ENCODE results near the gene SH3BP4. TPM values are rescaled to one million over a fixed set of nuclear protein-coding genes. Genes with fewer than 3 reads are reported as not detected.
A peak's percentile ranks its signal among the peaks of the same experiment; 100 is the strongest.

SH3BP4 gene
- total RNA-seq, 1 donor from 2014 or later: 116 TPM

- DNase-seq (ENCODE audit: low read depth): no peak
Measured at GRCh38 chr2:234947556-234947955, 4.3 kb upstream of the SH3BP4 start.

GRCh38 chr2:234949762-234950434 lies 1.9 kb upstream of the SH3BP4 start:
- peak; percentile 98 for DNase-seq (ENCODE audit: low read depth)

- no peak for DNase-seq (ENCODE audit: low read depth)
Measured at GRCh38 chr2:234950435-234950729, 1.4 kb upstream of the SH3BP4 start.

GRCh38 chr2:234950730-234951663 lies 820 bp upstream of the SH3BP4 start:
- DNase-seq (ENCODE audit: low read depth): no peak

DNA sequence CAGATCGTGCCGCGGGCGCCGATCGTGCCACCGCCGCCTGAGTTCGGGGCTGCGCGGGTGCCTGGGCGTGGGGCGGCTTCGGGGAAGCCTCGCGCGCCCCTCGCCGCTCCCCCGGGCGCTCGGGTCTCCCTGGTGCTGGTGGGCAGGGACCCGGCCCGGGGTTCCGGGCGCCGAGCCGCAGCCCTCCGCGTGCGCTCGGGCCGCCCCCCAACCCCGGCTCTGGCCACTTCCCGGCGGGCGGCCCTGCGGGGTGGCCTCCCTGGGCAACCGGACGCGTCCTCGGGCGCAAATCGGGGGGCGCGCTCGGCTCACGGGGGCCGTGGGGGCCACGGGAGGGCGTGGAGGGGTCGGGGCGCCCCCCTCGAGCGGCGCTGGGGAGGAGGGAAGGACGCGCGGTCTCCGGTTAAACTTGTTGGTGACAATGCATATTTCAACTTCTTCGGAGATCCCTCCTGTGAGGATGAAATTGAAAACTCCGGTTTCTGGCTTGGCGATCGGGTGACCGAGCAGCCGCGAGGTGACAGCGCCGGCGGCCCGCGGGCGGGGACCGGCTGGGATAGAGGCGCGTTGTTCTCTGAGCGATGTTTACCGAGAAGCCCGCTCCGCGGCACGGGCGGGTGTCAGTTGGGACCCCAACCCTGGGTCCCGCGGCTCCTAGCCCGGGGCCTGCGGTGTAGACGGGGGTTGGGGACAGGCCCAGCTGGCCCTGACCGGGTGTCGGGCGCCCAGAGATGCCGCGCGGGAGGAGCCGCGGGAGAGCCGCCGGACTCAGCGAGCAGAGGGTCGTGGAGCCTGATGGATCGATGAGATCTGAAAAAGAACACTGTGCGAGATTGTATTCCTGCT lies 676 bp downstream of the SH3BP4 start:
- DNase-seq (ENCODE audit: low read depth): no peak

- peak; percentile 48 for DNase-seq (ENCODE audit: low read depth)
Measured at GRCh38 chr2:234953116-234954031, 1.6 kb downstream of the SH3BP4 start.

DNA sequence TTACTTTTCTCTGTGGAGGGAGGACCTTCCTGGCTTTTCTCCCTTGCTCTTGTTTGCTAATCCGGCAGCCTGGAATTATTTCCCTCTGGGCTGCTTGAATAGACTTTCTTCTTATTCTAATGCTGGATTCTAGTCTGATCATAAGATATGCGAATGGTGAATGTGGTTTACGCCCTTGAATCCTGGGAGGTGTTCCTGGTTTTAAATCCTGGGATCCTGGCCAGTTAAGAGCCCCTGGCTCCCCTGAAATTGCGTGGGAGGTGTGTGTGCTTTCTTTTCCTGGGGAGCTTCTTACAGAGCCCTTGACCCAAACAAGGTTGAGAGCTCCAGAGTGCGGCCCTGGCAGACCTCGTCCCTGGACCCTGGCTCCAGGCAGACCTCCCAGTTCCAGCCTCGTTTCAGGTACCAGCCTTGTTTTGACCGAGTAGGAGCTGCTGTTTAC lies 2.8 kb downstream of the SH3BP4 start:
- DNase-seq (ENCODE audit: low read depth): peak; percentile 72

GRCh38 chr2:234955091-234955591 lies 3.3 kb downstream of the SH3BP4 start:
- DNase-seq (ENCODE audit: low read depth): no peak

DNA sequence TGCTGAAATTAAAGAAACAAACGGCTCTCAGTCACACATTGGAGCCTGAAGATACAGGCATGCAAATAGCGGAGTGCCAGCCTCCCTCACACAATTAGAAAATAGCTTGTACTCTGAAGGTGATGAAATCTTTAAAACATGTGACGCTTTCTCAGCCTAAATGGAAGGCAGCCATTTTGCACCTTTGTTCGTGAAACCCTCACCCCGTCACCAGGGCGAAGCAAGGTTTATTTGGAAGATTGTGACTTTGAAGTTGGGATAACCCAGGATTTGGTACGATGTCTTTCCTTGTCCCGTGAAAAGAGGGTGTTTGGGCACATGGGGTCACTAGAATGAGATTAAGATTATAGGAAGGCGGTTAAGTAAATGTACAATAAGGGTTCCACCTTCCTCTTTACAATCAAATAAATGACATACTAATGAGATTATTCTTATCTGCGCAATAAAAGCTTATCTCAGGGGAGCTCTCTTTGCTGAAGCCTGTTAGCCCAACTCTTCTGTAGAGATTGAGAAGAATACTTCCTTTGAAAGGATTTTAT lies 4.2 kb downstream of the SH3BP4 start:
- no peak for DNase-seq (ENCODE audit: low read depth)

GRCh38 chr2:234957834-234958135 lies 6.0 kb downstream of the SH3BP4 start:
- DNase-seq (ENCODE audit: low read depth): no peak

DNA sequence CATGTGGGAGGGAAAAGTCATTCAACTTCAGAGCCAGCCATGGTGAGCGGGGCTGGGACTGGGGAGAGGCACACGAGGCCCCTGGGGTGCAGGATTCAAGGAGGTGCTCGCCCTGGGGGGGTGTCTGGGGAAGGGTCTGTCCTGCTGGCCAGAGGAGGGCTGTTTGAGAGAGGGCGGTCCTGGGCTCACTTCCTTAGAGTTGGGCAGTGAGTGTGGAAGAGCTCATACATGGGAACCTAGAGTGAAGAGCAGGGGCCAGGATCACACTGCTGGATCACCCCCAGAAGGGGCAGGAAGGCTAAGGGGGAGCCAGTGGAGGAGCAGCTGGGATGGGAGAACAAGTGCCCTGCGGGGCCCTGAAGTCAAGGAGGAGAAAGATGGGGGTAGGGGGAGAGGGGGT lies 6.5 kb downstream of the SH3BP4 start:
- DNase-seq (ENCODE audit: low read depth): no peak

- no peak for DNase-seq (ENCODE audit: low read depth)
Measured at GRCh38 chr2:234958746-234959395, 7.1 kb downstream of the SH3BP4 start.

DNA sequence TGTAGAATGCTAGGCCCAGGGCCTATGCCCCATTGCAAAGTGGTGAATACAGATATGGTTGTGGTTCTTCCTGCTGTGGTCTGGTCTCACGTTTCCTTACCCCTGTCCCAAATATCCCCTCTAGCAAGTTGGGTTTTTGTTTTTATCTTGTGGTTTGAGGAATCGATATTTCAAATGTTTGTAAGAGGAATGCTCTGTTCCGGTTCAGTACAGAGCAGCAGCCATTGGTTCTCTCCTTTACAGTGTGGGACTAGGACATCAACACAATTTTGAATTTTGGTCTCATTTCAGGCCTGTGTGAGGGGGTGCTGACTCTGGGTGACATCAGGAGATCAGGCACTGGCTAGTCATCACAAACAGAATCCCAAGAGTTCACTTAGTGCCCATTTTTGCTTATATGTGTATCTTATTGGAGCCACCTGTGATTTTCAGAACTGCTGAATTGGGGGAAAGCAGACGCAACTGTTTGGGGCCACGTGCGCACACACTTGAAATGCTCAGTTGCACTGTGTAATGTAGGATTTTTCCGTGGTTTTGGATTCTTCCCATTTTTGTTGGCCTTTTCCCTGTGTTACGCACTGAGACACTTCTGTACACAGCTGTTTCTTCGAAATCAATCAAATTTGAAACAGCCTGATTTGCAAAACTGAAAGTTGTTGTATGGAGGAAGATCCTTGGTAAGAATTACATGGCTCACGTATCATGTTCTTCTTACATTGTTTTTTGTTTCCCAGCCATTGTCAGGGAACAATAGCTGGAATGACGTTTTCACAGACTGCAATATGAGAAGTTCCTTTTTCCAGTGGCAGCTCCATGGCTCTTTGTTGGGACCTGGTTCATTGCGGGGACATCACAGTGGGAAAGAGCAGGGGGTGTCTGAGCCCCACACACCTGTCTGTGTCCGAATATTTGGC lies 8.6 kb downstream of the SH3BP4 start:
- no peak for DNase-seq (ENCODE audit: low read depth)

DNA sequence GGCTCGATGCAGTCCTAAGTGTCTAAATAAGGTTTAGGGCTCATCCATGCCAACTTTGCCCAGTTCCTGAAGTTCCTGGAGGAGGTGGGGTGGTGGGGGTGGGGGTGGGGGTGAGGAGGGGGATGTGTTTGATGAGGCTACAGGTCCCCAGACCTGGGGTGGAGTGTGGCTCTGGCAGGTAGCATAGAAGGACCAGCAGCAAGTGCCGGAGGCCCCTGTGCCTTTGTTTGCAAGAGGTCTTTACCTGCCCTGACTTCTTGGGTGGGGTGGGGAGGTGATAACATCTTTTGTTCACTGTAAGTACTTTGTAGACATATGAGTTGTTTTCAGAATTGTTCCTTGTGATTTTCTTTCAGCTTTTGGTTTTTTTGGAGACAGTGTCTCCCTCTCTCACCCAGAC lies 10.0 kb downstream of the SH3BP4 start:
- no peak for DNase-seq (ENCODE audit: low read depth)

DNA sequence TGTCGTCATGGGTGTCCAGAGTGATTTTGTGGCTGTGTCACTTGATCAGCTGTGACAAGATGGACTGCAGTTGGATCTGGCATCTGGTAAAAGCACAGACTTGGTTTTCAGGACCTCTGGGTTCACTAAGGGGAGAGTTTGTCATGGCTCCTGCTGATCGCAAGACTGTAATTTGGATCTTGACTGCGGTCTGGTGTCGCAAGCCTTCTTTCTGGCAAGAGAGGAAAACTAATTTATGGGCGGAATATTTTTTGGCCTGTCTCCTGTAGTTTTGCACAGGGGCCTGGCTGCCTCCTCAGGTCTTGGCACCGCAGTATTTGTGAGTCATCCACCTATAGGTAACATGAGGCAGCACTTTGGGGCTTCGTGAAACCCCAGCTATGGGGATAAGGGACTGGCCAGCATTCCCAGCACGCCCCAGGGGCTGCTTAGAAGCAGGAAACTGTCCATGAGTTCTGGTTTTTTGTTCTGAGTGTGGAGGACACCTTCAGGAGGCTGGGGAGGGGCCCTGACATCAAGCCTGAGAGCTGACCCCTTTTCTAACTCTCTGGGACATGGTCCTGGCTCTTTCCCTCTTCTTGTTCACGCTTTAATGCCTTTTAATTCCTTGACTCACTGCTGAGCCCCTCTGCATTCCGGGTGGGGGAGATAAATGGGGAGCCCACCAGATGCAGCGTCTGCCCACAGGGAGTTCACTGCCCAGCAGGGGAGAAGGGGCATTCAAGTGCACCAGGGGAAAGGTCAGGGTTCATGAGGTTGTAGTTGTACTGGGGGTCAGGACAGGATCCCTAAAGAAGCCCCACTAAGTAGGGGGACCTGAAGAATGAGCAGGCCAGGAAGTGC lies 12.2 kb downstream of the SH3BP4 start:
- DNase-seq (ENCODE audit: low read depth): peak; percentile 48

DNA sequence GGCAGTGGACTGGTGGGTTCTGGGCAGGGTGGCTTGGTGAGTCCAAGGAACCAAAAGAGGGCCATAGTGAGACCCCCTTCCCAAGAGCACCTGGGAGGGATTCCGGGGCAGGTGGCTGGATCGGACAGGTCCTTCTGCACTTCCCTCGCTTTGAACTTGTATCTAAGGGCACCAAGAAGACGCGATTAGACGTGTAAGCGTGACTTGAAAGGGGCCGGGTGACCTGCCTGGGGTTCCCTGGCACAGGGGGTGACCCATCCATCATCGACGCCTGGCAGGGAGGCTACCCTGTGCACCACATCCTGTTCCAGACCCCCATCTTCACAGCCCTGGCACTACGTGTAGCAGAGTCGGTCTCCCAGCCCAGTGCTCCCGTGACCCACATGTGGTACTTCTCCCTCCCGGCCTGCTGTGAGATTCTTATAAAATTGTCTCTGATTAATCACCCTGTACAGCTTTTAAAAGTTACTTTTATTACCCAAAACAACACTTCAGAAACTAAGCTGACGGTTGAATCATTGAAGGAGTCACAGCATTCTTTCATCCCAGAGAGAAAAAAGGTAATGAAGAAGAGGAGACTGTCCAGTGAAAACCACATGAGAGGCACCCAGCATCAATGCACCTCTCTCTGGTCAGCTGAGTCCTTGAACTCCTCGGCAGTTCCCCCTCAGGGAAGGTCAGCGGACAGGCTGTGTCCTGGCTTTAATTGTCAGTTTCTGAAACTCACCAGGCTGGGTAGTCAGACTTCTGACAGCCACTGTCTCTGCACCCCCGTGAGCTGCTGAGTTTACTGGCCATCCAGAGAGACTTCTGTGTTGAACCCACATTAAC lies 13.0 kb downstream of the SH3BP4 start:
- peak; percentile 40 for DNase-seq (ENCODE audit: low read depth)

- DNase-seq (ENCODE audit: low read depth): no peak
Measured at GRCh38 chr2:234966340-234966739, 14.5 kb downstream of the SH3BP4 start.
